H9 (cell line): ENCODE data around the gene GPR173. TPM values are rescaled to one million over a fixed set of nuclear protein-coding genes. Genes with fewer than 3 reads are reported as not detected.

ENCODE experiments used
- DNase-seq: peaks from one replicate; pipeline ENCODE4 v3.0.0-alpha.2; 2017
- H2AFZ ChIP-seq: one replicate; pipeline ENCODE4 v1.6.1; 2013; ENCODE audit warnings: mild to moderate bottlenecking, low read length, control low read depth, moderate library complexity
- H2AK5ac ChIP-seq: 2 replicates; pipeline ENCODE4 v1.6.1; 2013; ENCODE audit warnings: low read length, control low read depth, mixed read lengths; ENCODE audit not compliant: insufficient read length
- H2BK120ac ChIP-seq: one replicate; pipeline ENCODE4 v1.6.1; 2013; ENCODE audit warnings: low read depth, mild to moderate bottlenecking, low read length, control low read depth, inconsistent platforms; ENCODE audit not compliant: poor library complexity, severe bottlenecking
- H2BK12ac ChIP-seq: 2 replicates; pipeline ENCODE4 v1.6.1; 2013; ENCODE audit warnings: low read length, control low read depth, mixed read lengths, low read depth; ENCODE audit not compliant: insufficient read length
- H2BK15ac ChIP-seq: 2 replicates; pipeline ENCODE4 v1.6.1; 2013; ENCODE audit warnings: low read depth, low read length, control low read depth
- H2BK20ac ChIP-seq: one replicate; pipeline ENCODE4 v1.6.1; 2013; ENCODE audit warnings: low read depth, mild to moderate bottlenecking, low read length, control low read depth, inconsistent platforms; ENCODE audit not compliant: poor library complexity, severe bottlenecking
- H2BK5ac ChIP-seq: 2 replicates; pipeline ENCODE4 v1.6.1; 2013; ENCODE audit warnings: low read length, control low read depth, mixed read lengths; ENCODE audit not compliant: insufficient read length
- H3K14ac ChIP-seq: 2 replicates; pipeline ENCODE4 v1.6.1; 2013; ENCODE audit warnings: low read length, control low read depth; ENCODE audit not compliant: insufficient read depth
- H3K18ac ChIP-seq: 2 replicates; pipeline ENCODE4 v1.6.1; 2013; ENCODE audit warnings: low read depth, mild to moderate bottlenecking, mixed read lengths, low read length, control low read depth; ENCODE audit not compliant: insufficient read length
- H3K23ac ChIP-seq: 2 replicates; pipeline ENCODE4 v1.6.1; 2013; ENCODE audit warnings: low read length, control low read depth, mixed read lengths, low read depth; ENCODE audit not compliant: insufficient read length
- H3K23me2 ChIP-seq: 2 replicates; pipeline ENCODE4 v1.6.1; 2013; ENCODE audit warnings: low read depth, mild to moderate bottlenecking, mixed read lengths, low read length, control low read depth; ENCODE audit not compliant: insufficient read length, poor library complexity, severe bottlenecking
- H3K27ac ChIP-seq: 2 replicates; pipeline ENCODE4 v1.5.1; 2013; ENCODE audit warnings: low read length, control low read depth, mixed read lengths, low read depth; ENCODE audit not compliant: insufficient read length
- H3K27me3 ChIP-seq: 2 replicates; pipeline ENCODE4 v1.6.1; 2013; ENCODE audit warnings: low read length, control low read depth, inconsistent platforms; ENCODE audit not compliant: insufficient read depth
- H3K4ac ChIP-seq: 2 replicates; pipeline ENCODE4 v1.6.1; 2013; ENCODE audit warnings: low read depth, mild to moderate bottlenecking, control low read depth, inconsistent platforms, low read length, moderate library complexity
- H3K4me1 ChIP-seq: 2 replicates; pipeline ENCODE4 v1.6.1; 2013; ENCODE audit warnings: low read length, control low read depth, inconsistent platforms; ENCODE audit not compliant: insufficient read depth
- H3K4me2 ChIP-seq: 2 replicates; pipeline ENCODE4 v1.6.1; 2013; ENCODE audit warnings: low read length, control low read depth, mixed read lengths; ENCODE audit not compliant: insufficient read length, insufficient read depth
- H3K56ac ChIP-seq: 2 replicates; pipeline ENCODE4 v1.6.1; 2013; ENCODE audit warnings: low read depth, mild to moderate bottlenecking, mixed read lengths, low read length, control low read depth; ENCODE audit not compliant: insufficient read length
- H3K79me1 ChIP-seq: 2 replicates; pipeline ENCODE4 v1.6.1; 2013; ENCODE audit warnings: low read depth, mild to moderate bottlenecking, moderate library complexity, low read length, control low read depth, inconsistent platforms; ENCODE audit not compliant: insufficient read depth, poor library complexity, severe bottlenecking
- H3K79me2 ChIP-seq: 2 replicates; pipeline ENCODE4 v1.6.1; 2013; ENCODE audit warnings: low read length, control low read depth, inconsistent platforms; ENCODE audit not compliant: insufficient read depth
- H3K9ac ChIP-seq: 2 replicates; pipeline ENCODE4 v1.6.1; 2013; ENCODE audit warnings: low read length, control low read depth, mixed read lengths; ENCODE audit not compliant: insufficient read length; ENCODE audit errors: extremely low read depth
- H3K9me3 ChIP-seq: one replicate; pipeline ENCODE4 v1.6.1; 2013; ENCODE audit warnings: low read depth, low read length, inconsistent platforms; ENCODE audit not compliant: control insufficient read depth
- H3T11ph ChIP-seq: one replicate; pipeline ENCODE4 v1.6.1; 2013; ENCODE audit warnings: mild to moderate bottlenecking, low read length, control low read depth, inconsistent platforms
- H4K20me1 ChIP-seq: one replicate; pipeline ENCODE4 v1.6.1; 2013; ENCODE audit not compliant: control insufficient read depth, insufficient read length, insufficient read depth
- H4K5ac ChIP-seq: 2 replicates; pipeline ENCODE4 v1.6.1; 2013; ENCODE audit warnings: low read depth, mild to moderate bottlenecking, mixed read lengths, low read length, control low read depth; ENCODE audit not compliant: insufficient read length
- H4K8ac ChIP-seq: replicated peaks from 2 replicates; pipeline ENCODE4 v1.6.1; 2013; ENCODE audit warnings: low read length, control low read depth, mixed read lengths, low read depth; ENCODE audit not compliant: insufficient read length
- H4K91ac ChIP-seq: 2 replicates; pipeline ENCODE4 v1.6.1; 2013; ENCODE audit warnings: low read depth, mild to moderate bottlenecking, moderate library complexity, mixed read lengths, low read length, control low read depth; ENCODE audit not compliant: insufficient read length
- H3K27ac Mint-ChIP-seq, 3 experiments: 2 replicates in 2 of 3; 3 replicates in 1 of 3; pipeline ENCODE4 v1.8.0; 2020 to 2021; ENCODE audit warnings: mixed read lengths in 3 of 3, mild to moderate bottlenecking in 1 of 3, moderate library complexity in 1 of 3
- H3K27me3 Mint-ChIP-seq: 2 replicates; pipeline ENCODE4 v1.8.0; 2021; ENCODE audit warnings: low read depth, mild to moderate bottlenecking, moderate library complexity, mixed read lengths
- H3K36me3 Mint-ChIP-seq, 3 experiments: 2 replicates in 2 of 3; 3 replicates in 1 of 3; pipeline ENCODE4 v1.8.0; 2020 to 2021; ENCODE audit warnings: low read depth in 3 of 3, mixed read lengths in 3 of 3; ENCODE audit not compliant: insufficient read depth in 1 of 3
- H3K4me1 Mint-ChIP-seq, 2 experiments: 2 replicates each; pipeline ENCODE4 v1.8.0; 2020; ENCODE audit warnings: mixed read lengths in 2 of 2
- H3K4me3 Mint-ChIP-seq, 2 experiments: 2 replicates in 1 of 2; 3 replicates in 1 of 2; pipeline ENCODE4 v1.8.0; 2020 to 2021; ENCODE audit warnings: mild to moderate bottlenecking in 2 of 2, mixed read lengths in 2 of 2, moderate library complexity in 1 of 2
- H3K9me3 Mint-ChIP-seq, 2 experiments: 2 replicates in 1 of 2; 3 replicates in 1 of 2; pipeline ENCODE4 v1.8.0; 2020; ENCODE audit warnings: mild to moderate bottlenecking in 2 of 2, mixed read lengths in 2 of 2, moderate library complexity in 1 of 2
- WGBS: extraction: QIAGEN DNeasy Blood & Tissue Kit; methylation state at CpG from one replicate; pipeline ENCODE4 v1.1.7; 2013; ENCODE audit warnings: missing lambda C conversion rate, low lambda C conversion rate, mixed read lengths; ENCODE audit not compliant: insufficient read length; ENCODE audit errors: extremely low coverage; 5-methylcytosine and 5-hydroxymethylcytosine counted together
- total RNA-seq: library from RNA; stranded (reverse); gene quantifications from 2 replicates; pipeline ENCODE4 v1.2.1, GENCODE V29; 2021
- TF ChIP-seq, protein P1 (sequence below): fragments of 200-600 bp; sonication (generic); conservative IDR thresholded peaks from 3 replicates; pipeline ENCODE4 v1.8.0; 2021; ENCODE audit warnings: antibody characterized with exemption, mild to moderate bottlenecking

Gene GPR173
- total RNA-seq, 1 experiment from 2014 or later: 5.4 TPM

- Mint-ChIP-seq H3K4me1 (no peaks in the 10 kb centered on the region), H3K9me3 (peaks cover 14 to 16% of the 10 kb centered on the region in 2 experiments), H3K27ac (no peak overlapping the region), H3K27me3 (no peaks in the 10 kb centered on the region), H3K36me3 (peaks cover 0 to 5% (median 0%) of the 10 kb centered on the region in 3 experiments; a peak in 5 of 7 replicates), H3K4me3 (no peak overlapping the region)
- Histone ChIP-seq H2BK20ac (no peak overlapping the region), H3K4me1 (no peaks in the 10 kb centered on the region), H3K23me2 (no peaks in the 10 kb centered on the region), H3K27ac (no peak overlapping the region), H2AFZ (no peak overlapping the region), H3K23ac (no peak overlapping the region), H3K56ac (no peak overlapping the region), H3K18ac (no peak overlapping the region), H2BK15ac (no peak overlapping the region), H2BK5ac (no peak overlapping the region), H3K4ac (no peak overlapping the region), H3K27me3 (no peaks in the 10 kb centered on the region), H4K8ac (no peak overlapping the region), H3K4me2 (no peak overlapping the region), H3K9me3 (peaks cover 62% of the 10 kb centered on the region), H3K14ac (no peak overlapping the region; the same call in 1 of the 2 replicates), H4K91ac (no peak overlapping the region), H3K79me2 (no peaks in the 10 kb centered on the region; the same call in 1 of the 2 replicates), H2AK5ac (no peak overlapping the region), H2BK12ac (no peak overlapping the region), H3K79me1 (no peaks in the 10 kb centered on the region), H2BK120ac (no peak overlapping the region), H4K5ac (no peak overlapping the region), H3K9ac (no peak overlapping the region), H3T11ph (no peak overlapping the region), H4K20me1 (no peaks in the 10 kb centered on the region)
- TF ChIP-seq, protein P1, sequence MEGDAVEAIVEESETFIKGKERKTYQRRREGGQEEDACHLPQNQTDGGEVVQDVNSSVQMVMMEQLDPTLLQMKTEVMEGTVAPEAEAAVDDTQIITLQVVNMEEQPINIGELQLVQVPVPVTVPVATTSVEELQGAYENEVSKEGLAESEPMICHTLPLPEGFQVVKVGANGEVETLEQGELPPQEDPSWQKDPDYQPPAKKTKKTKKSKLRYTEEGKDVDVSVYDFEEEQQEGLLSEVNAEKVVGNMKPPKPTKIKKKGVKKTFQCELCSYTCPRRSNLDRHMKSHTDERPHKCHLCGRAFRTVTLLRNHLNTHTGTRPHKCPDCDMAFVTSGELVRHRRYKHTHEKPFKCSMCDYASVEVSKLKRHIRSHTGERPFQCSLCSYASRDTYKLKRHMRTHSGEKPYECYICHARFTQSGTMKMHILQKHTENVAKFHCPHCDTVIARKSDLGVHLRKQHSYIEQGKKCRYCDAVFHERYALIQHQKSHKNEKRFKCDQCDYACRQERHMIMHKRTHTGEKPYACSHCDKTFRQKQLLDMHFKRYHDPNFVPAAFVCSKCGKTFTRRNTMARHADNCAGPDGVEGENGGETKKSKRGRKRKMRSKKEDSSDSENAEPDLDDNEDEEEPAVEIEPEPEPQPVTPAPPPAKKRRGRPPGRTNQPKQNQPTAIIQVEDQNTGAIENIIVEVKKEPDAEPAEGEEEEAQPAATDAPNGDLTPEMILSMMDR: no peak
- 100% methylated on average over 3 of the region's 6 CpGs for WGBS
- no peak for DNase-seq
Measured at GRCh38 chrX:53055244-53055849, 6.8 kb downstream of the GPR173 start.
